Kidney epithelial cell (primary cell): Measurements from ENCODE around the gene FBRS. TPM values are rescaled to one million over a fixed set of nuclear protein-coding genes. Genes with fewer than 3 reads are reported as not detected.
"Not testable (repeated sequence)": the region's sequence is repeated elsewhere in the genome, so short reads cannot be mapped to it uniquely, and the experiment has no call there.

Experiments
- DNase-seq: peaks from one replicate; pipeline ENCODE4 v3.0.0-alpha.2; 2010; ENCODE audit warnings: low read depth
- H3K27me3 ChIP-seq: 2 replicates; pipeline ENCODE4 v1.6.0; 2011; ENCODE audit warnings: low read length; ENCODE audit not compliant: control insufficient read depth, insufficient read depth
- H3K36me3 ChIP-seq: 2 replicates; pipeline ENCODE4 v1.5.1; 2011; ENCODE audit warnings: low read length; ENCODE audit not compliant: control insufficient read depth, insufficient read depth
- H3K4me3 ChIP-seq: 2 replicates; pipeline ENCODE4 v1.5.1; 2011; ENCODE audit warnings: low read depth, mild to moderate bottlenecking, control low read depth, low read length
- total RNA-seq: library from RNA; depleted of rRNA; stranded (reverse); fragments of >200 nt; gene quantifications from 2 replicates; pipeline ENCODE4 v1.2.3, GENCODE V29; 2015
- TF ChIP-seq, protein P1 (sequence below): IDR thresholded peaks from 2 replicates; pipeline ENCODE4 v1.5.1; 2011; ENCODE audit warnings: mild to moderate bottlenecking, moderate library complexity, low read length, control low read depth, inconsistent platforms; ENCODE audit not compliant: insufficient read depth, poor library complexity, severe bottlenecking

The FBRS gene
- total RNA-seq, 1 donor from 2014 or later, result 47.2 TPM

DNA sequence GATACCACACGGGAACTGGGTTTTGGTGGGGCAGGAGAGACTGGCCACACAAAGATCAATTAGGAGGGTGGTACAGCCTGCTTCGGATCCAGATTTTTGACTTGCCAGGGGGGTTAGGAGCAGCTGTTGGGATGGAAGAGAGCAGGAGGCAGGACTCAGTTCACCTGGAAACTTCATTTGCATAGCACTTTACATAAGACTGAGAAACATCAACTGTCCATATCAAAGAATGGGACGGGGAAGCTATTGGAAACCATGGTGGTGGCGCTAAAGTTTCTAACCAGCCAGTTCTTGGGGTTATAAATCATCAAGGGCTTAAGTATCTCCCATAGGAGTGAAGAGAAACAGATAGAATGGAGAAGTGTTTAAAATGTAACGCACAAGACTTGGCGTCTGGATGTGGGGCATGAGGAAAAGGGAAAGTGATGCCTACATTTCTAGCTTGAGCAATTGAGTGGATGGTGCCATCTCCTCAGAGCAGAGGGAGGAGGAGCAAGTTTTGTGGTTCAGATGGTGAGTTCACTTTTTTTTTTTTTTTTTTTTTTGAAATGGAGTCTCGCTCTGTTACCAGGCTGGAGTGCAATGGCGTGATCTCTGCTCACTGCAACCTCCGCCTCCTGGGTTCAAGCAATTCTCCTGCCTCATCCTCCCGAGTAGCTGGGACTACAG, 34.3 kb downstream of the FBRS start:
- no peak overlapping the region for H3K4me3 ChIP-seq
- TF ChIP-seq, protein P1, sequence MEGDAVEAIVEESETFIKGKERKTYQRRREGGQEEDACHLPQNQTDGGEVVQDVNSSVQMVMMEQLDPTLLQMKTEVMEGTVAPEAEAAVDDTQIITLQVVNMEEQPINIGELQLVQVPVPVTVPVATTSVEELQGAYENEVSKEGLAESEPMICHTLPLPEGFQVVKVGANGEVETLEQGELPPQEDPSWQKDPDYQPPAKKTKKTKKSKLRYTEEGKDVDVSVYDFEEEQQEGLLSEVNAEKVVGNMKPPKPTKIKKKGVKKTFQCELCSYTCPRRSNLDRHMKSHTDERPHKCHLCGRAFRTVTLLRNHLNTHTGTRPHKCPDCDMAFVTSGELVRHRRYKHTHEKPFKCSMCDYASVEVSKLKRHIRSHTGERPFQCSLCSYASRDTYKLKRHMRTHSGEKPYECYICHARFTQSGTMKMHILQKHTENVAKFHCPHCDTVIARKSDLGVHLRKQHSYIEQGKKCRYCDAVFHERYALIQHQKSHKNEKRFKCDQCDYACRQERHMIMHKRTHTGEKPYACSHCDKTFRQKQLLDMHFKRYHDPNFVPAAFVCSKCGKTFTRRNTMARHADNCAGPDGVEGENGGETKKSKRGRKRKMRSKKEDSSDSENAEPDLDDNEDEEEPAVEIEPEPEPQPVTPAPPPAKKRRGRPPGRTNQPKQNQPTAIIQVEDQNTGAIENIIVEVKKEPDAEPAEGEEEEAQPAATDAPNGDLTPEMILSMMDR, result no peak
- DNase-seq, result no peak
- H3K27me3 ChIP-seq, result no peaks in the 10 kb centered on the region
- H3K36me3 ChIP-seq, result no peaks in the 10 kb centered on the region

DNA sequence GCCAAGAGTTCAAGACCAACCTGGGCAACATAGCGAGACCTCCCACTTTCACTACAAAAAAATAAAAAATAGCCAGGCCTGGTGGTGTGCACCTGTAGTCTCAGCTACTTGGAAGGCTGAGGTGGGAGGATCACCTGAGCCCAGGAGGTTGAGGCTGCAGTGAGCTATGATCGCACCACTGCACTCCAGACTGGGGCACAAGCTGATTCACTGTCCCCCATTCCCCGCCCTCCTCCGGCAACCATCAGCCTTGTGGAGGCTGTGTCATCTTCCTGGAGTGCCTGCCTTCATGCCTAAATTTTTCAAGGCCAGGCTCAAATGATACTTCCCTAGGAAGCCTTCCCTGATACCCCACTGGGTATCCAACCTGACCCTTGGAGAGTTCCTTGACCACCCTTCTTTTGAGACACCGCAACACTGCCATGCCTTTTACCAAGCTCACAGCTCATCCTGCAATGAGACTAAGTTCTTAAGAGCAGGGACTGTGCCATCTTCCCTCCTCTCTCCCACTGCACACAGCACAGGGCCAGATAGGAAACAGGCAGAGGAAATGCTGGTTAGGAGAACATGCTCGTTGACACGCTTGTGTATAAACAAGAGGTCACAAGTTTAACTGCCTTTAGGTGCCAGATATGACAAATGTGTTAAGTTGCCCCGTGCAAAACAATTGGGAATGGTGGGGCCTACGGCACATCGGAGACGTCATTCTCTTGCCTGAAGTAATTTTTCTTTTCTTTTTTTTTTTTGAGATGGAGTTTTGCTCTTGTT, 36.9 kb downstream of the FBRS start:
- Histone ChIP-seq H3K36me3 (no peaks in the 10 kb centered on the region), H3K27me3 (no peaks in the 10 kb centered on the region), H3K4me3 (no peak overlapping the region)
- TF ChIP-seq, protein P1, result no peak
- DNase-seq, result no peak

DNA sequence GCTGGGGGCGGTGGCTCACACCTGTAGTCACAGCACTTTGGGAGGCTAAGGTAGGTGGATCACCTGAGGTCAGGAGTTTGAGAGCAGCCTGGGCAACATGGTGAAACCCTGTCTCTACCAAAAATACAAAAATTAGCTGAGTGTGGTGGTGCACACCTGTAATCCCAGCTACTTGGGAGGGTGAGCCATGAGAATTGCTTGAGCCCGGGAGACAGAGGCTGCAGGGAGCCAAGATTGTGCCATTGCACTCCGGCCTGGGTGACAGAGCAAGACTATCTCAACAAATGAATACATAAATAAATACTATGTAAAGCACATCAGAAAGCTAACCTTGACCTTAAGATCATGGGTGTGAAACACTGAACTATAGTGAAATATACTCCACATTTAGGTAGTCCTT, 38.4 kb downstream of the FBRS start:
- not testable (repeated sequence) for H3K27me3 ChIP-seq, H3K36me3 ChIP-seq, H3K4me3 ChIP-seq, DNase-seq

DNA sequence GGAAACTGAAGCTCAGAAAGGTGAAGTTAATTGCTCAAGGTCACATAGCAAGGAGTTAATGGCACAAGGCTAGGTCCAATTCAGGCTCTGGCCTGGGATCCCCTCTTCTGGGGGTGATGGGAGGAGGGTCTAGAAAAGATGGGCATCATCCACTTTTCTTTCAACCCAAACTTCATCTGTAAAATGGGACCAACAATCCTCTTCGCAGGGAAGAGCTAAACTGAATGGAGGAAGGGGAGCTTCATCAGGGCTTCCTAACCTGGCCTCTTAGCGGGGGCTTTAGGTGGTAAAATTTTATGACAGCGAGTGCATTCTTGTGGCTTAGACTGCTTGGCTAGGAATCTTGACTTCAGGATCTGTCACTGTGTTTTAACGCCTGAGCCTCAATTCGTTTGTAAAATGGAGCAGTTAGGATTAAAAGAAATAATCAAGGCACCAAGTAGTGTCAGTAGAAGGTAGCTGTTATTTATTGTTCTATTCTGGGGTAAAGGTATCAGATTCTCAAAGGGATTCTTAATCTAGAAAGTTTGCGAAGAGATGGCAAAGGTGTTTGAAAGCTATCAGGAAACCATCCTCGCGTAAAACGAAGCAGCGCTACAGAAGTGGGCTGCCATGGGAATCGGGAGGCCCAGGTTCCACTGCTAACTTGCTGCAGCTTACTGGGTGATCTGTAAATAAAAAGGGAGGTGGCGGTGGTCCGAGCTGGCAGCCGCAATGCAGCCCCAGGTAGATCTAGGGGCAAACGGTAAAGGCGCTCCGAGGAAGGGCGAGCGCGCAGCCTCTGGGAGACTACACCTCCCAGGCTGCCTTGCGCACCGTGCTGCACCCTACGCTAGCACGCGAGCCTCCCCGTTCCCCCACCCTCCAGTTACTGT, 39.3 kb downstream of the FBRS start:
- DNase-seq, result peak; percentile 69
- Histone ChIP-seq H3K36me3 (peaks cover 3% of the 10 kb centered on the region), H3K27me3 (no peaks in the 10 kb centered on the region), H3K4me3 (peak overlapping the region; percentile 99)
- TF ChIP-seq, protein P1, result no peak

DNA sequence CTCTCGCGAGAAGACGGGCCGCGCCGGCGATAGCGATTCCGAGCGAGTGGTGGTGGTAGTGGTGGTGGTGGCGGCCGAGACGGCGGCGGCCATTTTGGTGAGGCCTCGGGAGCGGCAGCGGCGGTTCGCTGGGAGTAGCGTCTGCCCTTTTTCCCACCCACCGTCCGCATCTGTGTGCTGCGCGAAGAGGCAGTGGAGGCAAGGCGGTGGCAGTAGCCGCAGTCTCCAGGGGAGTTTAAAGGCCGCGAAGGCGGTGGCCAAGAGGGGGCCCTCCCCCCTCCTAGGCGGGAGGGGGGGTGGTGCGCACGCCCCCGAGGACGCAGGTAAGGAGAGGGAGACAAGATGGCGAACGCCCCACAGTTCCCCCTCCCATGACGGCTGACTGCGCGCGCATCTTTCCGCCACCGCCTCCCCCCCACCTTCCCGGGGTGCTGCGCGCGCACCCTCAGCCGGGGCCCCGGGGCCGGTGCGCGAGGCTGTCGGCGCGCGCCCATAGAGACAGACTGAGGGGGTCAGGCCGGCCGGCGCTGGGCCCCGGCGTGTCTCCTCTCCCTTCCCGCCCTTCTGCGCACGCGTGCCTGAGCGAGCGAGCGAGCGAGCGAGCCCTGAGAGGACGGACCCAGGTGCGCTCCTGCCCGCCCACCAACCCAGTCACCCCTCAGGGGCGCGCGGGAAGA, 40.0 kb downstream of the FBRS start:
- DNase-seq, result no peak

More for the DNA sequence above, 40.0 kb downstream of the FBRS start:
- Histone ChIP-seq H3K36me3 (peaks cover 3% of the 10 kb centered on the region), H3K4me3 (peak overlapping the region; percentile 99), H3K27me3 (no peaks in the 10 kb centered on the region)
- TF ChIP-seq, protein P1, result no peak
